HL-60 (cell line): ENCODE data around the gene KAT2B.

Experiments used
- DNase-seq, 2 experiments: peaks; one replicate each; pipeline ENCODE4 v3.0.0-alpha.2; 2010 to 2020; ENCODE audit warnings: low read depth in 1 of 2, low spot score in 1 of 2
- H3K27ac ChIP-seq: fragments of 250-450 bp; sonication (Bioruptor Pico); replicated peaks from 2 replicates; pipeline ENCODE4 v1.5.1; 2020; ENCODE audit warnings: mild to moderate bottlenecking, moderate library complexity
- H3K27me3 ChIP-seq: fragments of 250-450 bp; sonication (Bioruptor Pico); 2 replicates; pipeline ENCODE4 v1.5.1; 2021; ENCODE audit warnings: mild to moderate bottlenecking, moderate library complexity; ENCODE audit not compliant: insufficient read depth, poor library complexity, severe bottlenecking
- H3K4me3 ChIP-seq: replicated peaks from 2 replicates; pipeline ENCODE4 v1.5.1; 2011; ENCODE audit warnings: mild to moderate bottlenecking, control low read depth, low read length; ENCODE audit not compliant: insufficient read depth
- GABPA ChIP-seq: IDR thresholded peaks from 2 replicates; pipeline ENCODE4 v1.6.1; 2012; ENCODE audit warnings: low read depth
- POLR2AphosphoS5 ChIP-seq: IDR thresholded peaks from 2 replicates; pipeline ENCODE4 v1.6.1; 2012; ENCODE audit warnings: low read depth
- SPI1 ChIP-seq: IDR thresholded peaks from 2 replicates; pipeline ENCODE4 v1.6.1; 2012; ENCODE audit warnings: low read depth, mild to moderate bottlenecking, borderline replicate concordance
- TF ChIP-seq, protein P1 (sequence below): IDR thresholded peaks from one replicate; pipeline ENCODE4 v1.5.1; 2011; ENCODE audit warnings: low read length, control low read depth, inconsistent platforms; ENCODE audit not compliant: insufficient read depth
- TF ChIP-seq, protein P2 (sequence below): IDR thresholded peaks from 2 replicates; pipeline ENCODE4 v1.6.1; 2012; ENCODE audit warnings: low read depth; ENCODE audit not compliant: insufficient replicate concordance

The KAT2B gene

GRCh38 chr3:20075197-20075596 is 35.0 kb downstream of the KAT2B start:
- Histone ChIP-seq H3K4me3 (no peak overlapping the region), H3K27me3 (no peaks in the 10 kb centered on the region), H3K27ac (no peak overlapping the region)
- no peak for TF ChIP-seq GABPA
- TF ChIP-seq SPI1: no peak
- TF ChIP-seq, protein P1, sequence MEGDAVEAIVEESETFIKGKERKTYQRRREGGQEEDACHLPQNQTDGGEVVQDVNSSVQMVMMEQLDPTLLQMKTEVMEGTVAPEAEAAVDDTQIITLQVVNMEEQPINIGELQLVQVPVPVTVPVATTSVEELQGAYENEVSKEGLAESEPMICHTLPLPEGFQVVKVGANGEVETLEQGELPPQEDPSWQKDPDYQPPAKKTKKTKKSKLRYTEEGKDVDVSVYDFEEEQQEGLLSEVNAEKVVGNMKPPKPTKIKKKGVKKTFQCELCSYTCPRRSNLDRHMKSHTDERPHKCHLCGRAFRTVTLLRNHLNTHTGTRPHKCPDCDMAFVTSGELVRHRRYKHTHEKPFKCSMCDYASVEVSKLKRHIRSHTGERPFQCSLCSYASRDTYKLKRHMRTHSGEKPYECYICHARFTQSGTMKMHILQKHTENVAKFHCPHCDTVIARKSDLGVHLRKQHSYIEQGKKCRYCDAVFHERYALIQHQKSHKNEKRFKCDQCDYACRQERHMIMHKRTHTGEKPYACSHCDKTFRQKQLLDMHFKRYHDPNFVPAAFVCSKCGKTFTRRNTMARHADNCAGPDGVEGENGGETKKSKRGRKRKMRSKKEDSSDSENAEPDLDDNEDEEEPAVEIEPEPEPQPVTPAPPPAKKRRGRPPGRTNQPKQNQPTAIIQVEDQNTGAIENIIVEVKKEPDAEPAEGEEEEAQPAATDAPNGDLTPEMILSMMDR: no peak
- no peak for TF ChIP-seq POLR2AphosphoS5
- TF ChIP-seq, protein P2, sequence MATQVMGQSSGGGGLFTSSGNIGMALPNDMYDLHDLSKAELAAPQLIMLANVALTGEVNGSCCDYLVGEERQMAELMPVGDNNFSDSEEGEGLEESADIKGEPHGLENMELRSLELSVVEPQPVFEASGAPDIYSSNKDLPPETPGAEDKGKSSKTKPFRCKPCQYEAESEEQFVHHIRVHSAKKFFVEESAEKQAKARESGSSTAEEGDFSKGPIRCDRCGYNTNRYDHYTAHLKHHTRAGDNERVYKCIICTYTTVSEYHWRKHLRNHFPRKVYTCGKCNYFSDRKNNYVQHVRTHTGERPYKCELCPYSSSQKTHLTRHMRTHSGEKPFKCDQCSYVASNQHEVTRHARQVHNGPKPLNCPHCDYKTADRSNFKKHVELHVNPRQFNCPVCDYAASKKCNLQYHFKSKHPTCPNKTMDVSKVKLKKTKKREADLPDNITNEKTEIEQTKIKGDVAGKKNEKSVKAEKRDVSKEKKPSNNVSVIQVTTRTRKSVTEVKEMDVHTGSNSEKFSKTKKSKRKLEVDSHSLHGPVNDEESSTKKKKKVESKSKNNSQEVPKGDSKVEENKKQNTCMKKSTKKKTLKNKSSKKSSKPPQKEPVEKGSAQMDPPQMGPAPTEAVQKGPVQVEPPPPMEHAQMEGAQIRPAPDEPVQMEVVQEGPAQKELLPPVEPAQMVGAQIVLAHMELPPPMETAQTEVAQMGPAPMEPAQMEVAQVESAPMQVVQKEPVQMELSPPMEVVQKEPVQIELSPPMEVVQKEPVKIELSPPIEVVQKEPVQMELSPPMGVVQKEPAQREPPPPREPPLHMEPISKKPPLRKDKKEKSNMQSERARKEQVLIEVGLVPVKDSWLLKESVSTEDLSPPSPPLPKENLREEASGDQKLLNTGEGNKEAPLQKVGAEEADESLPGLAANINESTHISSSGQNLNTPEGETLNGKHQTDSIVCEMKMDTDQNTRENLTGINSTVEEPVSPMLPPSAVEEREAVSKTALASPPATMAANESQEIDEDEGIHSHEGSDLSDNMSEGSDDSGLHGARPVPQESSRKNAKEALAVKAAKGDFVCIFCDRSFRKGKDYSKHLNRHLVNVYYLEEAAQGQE: no peak
- DNase-seq: no peak

GRCh38 chr3:20076296-20076997 is 36.2 kb downstream of the KAT2B start:
- DNase-seq: no peak
- TF ChIP-seq SPI1 (no peak), POLR2AphosphoS5 (no peak), GABPA (no peak)
- TF ChIP-seq, protein P1: no peak
- TF ChIP-seq, protein P2: no peak
- Histone ChIP-seq H3K27me3 (no peaks in the 10 kb centered on the region), H3K27ac (no peak overlapping the region), H3K4me3 (no peak overlapping the region)

GRCh38 chr3:20077068-20077467 is 36.8 kb downstream of the KAT2B start:
- no peak for DNase-seq
- no peak for TF ChIP-seq GABPA
- TF ChIP-seq SPI1: no peak
- TF ChIP-seq, protein P1: no peak
- TF ChIP-seq, protein P2: no peak
- TF ChIP-seq POLR2AphosphoS5: no peak
- Histone ChIP-seq H3K27me3 (no peaks in the 10 kb centered on the region), H3K27ac (no peak overlapping the region), H3K4me3 (no peak overlapping the region)
